ENCODE results near the gene GGACT. TPM values are rescaled to one million over a fixed set of nuclear protein-coding genes. Genes with fewer than 3 reads are reported as not detected.

The GGACT gene
- total and polyA plus RNA-seq, 2 of the 8 experiments (the other 6 are each of a cell fraction or from before 2014, with no cell fraction given), result 1.1 to 1.5 TPM

DNA sequence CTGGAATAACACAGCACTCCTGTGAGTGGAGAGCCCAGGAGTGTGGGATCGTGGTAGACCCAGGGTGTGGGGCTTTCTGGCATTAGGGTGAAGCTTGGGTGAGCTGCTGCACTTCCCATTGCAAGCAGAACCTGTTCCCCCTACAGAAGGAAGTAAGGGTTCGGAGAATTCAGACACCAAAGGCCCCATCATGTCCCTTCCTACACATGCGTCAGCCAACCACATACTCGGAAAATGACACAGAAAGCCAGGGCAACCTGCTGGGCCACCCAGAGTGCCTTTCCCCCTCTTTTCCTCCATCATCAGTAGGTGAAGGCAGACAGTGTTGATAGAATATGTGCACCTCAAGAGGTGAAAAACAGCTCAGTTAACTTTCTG lies 42.9 kb downstream of the GGACT start (continued):
- no peak for TF ChIP-seq BRCA1 (IDR thresholded peaks at IDR 0.05; ENCODE audit: low read depth, low read length)
- TF ChIP-seq, protein P1, sequence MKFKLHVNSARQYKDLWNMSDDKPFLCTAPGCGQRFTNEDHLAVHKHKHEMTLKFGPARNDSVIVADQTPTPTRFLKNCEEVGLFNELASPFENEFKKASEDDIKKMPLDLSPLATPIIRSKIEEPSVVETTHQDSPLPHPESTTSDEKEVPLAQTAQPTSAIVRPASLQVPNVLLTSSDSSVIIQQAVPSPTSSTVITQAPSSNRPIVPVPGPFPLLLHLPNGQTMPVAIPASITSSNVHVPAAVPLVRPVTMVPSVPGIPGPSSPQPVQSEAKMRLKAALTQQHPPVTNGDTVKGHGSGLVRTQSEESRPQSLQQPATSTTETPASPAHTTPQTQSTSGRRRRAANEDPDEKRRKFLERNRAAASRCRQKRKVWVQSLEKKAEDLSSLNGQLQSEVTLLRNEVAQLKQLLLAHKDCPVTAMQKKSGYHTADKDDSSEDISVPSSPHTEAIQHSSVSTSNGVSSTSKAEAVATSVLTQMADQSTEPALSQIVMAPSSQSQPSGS (IDR thresholded peaks at IDR 0.05; ENCODE audit: low read length), result no peak
- no peak for TF ChIP-seq EZH2 (IDR thresholded peaks at IDR 0.05; ENCODE audit: low read depth, low read length, severe bottlenecking)
- TF ChIP-seq SP1 (IDR thresholded peaks at IDR 0.05; ENCODE audit: low read depth, low read length), result no peak
- no peak for TF ChIP-seq JUN (IDR thresholded peaks at IDR 0.05; ENCODE audit: low read depth, low read length)
- TF ChIP-seq SUZ12 (IDR thresholded peaks at IDR 0.05; ENCODE audit: low read length), result no peak

All from H1 (cell line).